RWPE1 (cell line): ENCODE results near the gene LRP3.

Source experiments
- CTCF ChIA-PET: fragments of 350-600 bp; sonication (Branson Sonifier 250); formaldehyde crosslinking; extraction: SDS; loops from one replicate; lab custom pipeline; 2021; lab: Yijun Ruan, JAX
- POLR2A ChIA-PET: fragments of 400-600 bp; formaldehyde crosslinking; extraction: SDS; loops from one replicate; lab custom pipeline; 2020; ENCODE audit warnings: antibody characterized with exemption; ENCODE audit not compliant: low non-redundant PET; lab: Yijun Ruan, JAX
- DNase-seq: peaks from one replicate; pipeline ENCODE4 v3.0.0; 2012; ENCODE audit warnings: low spot score
- H3K27ac ChIP-seq: fragments of 450-650 bp; 2 replicates; pipeline ENCODE4 v1.5.1; 2017
- TF ChIP-seq, protein P1 (sequence below): fragments of 450-650 bp; conservative IDR thresholded peaks from 2 replicates; pipeline ENCODE4 v1.5.1; 2017; ENCODE audit warnings: low read depth, mild to moderate bottlenecking

The LRP3 gene

DNA sequence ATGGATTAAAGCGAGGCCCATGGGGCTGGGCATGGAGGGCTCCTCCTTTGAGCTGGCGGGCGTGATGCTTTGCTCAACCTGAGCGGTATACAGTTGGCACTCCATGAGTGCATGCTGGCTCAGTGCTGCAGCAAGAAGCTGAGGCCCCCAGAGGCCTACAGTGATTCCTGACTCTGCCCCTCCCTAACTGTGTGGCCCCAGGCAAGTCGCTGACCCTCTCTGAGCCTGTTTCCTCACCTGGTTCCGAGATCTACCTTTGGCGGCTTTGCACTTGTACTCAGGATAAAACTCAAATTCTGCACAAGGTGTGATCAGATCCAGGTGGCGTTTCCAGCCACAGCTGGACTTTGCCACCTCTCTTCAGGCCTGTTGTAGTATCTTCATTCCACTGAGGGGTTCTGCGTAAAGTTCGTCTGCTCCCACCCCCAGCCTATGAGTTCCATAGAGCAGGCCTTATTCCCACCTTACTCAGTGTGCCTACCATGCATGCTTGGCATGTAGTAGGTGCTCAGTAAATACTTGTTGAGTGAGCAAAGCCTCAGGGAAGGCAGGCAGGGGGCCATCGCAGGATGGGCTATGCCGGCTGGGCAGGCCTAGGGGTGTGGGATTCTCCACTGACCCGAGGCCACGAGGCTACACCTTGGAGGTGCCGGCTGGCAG is 7.9 kb downstream of the LRP3 start:
- TF ChIP-seq, protein P1, sequence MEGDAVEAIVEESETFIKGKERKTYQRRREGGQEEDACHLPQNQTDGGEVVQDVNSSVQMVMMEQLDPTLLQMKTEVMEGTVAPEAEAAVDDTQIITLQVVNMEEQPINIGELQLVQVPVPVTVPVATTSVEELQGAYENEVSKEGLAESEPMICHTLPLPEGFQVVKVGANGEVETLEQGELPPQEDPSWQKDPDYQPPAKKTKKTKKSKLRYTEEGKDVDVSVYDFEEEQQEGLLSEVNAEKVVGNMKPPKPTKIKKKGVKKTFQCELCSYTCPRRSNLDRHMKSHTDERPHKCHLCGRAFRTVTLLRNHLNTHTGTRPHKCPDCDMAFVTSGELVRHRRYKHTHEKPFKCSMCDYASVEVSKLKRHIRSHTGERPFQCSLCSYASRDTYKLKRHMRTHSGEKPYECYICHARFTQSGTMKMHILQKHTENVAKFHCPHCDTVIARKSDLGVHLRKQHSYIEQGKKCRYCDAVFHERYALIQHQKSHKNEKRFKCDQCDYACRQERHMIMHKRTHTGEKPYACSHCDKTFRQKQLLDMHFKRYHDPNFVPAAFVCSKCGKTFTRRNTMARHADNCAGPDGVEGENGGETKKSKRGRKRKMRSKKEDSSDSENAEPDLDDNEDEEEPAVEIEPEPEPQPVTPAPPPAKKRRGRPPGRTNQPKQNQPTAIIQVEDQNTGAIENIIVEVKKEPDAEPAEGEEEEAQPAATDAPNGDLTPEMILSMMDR = no peak
- ChIA-PET CTCF (interaction anchor here (0.9 kb wide), 1 partner anchor 205 kb away, joined by 5 read pairs; no protein-coding TSS in a partner anchor), POLR2A (no interaction called here)
- DNase-seq = no peak
- no peak overlapping the region for H3K27ac ChIP-seq

DNA sequence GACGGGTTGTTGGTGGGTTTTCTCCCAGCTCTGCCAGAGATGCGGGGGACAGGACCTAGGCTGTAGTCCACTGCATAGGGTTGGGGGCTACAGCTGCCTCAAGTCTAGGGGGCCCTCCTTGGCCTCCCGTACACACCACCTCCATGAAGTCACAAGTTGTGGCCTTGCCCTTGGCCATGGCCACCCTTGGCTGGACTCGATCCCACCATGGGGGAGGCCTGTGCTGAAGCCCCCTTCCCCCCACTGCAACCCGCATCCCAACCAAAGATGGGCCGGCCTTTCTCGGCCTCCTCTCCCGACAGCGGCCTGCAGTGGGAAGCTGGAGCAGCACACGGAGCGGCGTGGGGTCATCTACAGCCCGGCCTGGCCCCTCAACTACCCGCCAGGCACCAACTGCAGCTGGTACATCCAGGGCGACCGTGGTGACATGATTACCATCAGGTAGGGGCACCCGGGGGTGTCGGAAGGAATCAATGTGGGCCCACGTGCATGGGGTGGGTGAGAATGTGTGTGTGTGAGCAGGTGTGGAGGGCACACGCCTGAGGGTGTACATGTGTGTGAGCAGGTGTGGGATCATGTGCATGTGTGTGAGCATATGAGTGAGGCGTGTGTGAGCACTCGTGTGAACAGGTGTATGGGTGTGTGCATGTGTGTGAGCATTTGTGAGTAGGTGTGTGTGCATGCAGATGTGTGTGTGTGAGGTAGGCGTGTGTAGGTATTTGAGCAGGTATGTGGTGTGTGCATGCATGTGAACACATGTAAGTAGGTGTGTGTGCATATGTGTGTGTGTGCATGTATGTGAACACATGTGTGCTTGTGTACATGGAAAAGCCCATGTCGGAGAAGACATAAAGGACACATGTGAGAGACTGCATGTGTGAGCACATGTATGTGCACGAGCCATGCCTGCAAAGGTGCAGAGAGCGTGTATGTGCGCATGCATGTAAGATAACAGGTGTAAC is 8.7 kb downstream of the LRP3 start:
- TF ChIP-seq, protein P1 = no peak
- ChIA-PET POLR2A (no interaction called here), CTCF (interaction anchor here (0.9 kb wide), 1 partner anchor 204 kb away, joined by 5 read pairs; no protein-coding TSS in a partner anchor)
- no peak for DNase-seq
- no peak overlapping the region for H3K27ac ChIP-seq

GRCh38 chr19:33203529-33203928 is 9.4 kb downstream of the LRP3 start:
- ChIA-PET CTCF (no interaction called here), POLR2A (no interaction called here)
- H3K27ac ChIP-seq = no peak overlapping the region
- DNase-seq = no peak
- TF ChIP-seq, protein P1 = no peak

DNA sequence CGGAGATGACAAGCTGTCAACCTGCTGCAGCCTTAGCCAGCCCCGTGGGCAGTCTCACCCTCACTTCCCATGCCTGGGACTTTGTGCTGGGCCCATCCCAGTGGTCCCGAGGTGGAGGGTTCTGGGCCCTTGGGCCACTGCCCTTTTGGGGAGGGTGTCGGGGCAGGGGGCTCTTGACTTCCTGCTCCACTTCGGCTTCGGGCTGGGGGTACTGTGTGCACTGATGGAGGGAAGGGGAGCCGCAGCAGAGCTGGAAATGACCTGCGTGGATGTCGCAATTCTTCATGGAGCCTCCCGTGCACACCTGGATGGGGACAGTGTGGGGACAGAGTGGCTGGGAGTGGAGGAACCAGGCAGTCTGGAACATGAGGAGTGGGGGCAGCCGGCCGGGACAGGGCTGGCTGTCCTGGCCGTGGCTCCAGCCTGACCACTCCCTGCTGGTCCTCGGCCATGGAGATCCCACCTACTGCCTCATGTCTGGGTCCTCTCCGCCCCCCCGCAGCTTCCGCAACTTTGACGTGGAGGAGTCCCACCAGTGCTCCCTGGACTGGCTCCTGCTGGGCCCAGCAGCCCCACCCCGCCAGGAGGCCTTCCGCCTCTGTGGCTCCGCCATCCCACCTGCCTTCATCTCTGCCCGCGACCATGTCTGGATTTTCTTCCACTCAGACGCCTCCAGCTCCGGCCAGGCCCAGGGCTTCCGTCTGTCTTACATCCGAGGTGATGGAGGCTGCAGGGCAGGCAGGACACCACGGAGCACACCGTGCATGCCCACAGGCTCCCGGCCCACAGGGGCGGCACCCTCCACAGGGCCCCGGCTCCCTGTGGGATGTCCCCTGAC is 10.2 kb downstream of the LRP3 start:
- ChIA-PET CTCF (no interaction called here), POLR2A (no interaction called here)
- no peak overlapping the region for H3K27ac ChIP-seq
- TF ChIP-seq, protein P1 = no peak
- no peak for DNase-seq

GRCh38 chr19:33205110-33205509 is 11.0 kb downstream of the LRP3 start:
- TF ChIP-seq, protein P1 = no peak
- POLR2A ChIA-PET = no interaction called here
- DNase-seq = no peak
- CTCF ChIA-PET = no interaction called here
- no peak overlapping the region for H3K27ac ChIP-seq
